ENCODE results near the gene ZNF425.

DNA sequence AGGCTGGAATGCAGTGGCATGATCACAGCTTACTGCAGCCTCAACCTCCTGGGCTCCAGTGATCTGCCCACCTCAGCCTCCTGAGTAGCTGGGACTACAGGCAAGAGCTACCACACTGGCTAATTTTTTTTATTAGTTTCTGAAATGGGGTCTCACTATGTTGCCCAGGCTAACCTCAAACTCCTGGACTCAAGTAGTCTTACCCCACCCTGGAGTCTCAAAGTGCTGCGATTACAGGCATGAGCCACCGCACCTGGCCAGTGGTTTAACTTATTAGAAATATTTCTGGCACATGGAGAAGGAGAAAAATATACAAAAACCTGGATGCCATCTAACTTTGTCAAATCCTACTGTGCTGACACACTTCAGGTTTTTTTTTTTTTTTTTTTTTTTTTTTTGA lies 50.8 kb downstream of the ZNF425 start:
- TF ChIP-seq, protein P1, sequence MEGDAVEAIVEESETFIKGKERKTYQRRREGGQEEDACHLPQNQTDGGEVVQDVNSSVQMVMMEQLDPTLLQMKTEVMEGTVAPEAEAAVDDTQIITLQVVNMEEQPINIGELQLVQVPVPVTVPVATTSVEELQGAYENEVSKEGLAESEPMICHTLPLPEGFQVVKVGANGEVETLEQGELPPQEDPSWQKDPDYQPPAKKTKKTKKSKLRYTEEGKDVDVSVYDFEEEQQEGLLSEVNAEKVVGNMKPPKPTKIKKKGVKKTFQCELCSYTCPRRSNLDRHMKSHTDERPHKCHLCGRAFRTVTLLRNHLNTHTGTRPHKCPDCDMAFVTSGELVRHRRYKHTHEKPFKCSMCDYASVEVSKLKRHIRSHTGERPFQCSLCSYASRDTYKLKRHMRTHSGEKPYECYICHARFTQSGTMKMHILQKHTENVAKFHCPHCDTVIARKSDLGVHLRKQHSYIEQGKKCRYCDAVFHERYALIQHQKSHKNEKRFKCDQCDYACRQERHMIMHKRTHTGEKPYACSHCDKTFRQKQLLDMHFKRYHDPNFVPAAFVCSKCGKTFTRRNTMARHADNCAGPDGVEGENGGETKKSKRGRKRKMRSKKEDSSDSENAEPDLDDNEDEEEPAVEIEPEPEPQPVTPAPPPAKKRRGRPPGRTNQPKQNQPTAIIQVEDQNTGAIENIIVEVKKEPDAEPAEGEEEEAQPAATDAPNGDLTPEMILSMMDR (IDR thresholded peaks at IDR 0.05) = no peak
- TF ChIP-seq POLR2A (IDR thresholded peaks at IDR 0.05) = no peak
